ENCODE measurements around the gene MXD3.

DNA sequence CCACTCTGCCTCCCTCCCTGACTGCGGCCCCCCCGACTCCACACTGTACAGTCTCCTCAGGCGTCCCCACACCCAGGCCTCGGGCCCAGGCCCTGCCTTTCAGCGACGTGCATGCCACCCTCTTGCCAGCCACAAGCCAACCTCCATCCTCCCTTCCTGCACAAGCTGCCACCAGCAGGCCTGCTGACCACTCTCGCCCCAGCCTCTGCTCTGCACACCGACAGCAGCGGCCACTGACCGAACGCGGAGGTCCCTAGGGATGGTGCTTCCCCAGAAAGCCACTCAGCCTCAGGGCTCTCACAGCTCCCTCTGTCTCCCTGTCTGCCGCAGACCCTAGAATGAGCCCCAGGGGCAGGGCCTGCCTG, 21.2 kb upstream of the MXD3 start:
- TF ChIP-seq, protein P1, sequence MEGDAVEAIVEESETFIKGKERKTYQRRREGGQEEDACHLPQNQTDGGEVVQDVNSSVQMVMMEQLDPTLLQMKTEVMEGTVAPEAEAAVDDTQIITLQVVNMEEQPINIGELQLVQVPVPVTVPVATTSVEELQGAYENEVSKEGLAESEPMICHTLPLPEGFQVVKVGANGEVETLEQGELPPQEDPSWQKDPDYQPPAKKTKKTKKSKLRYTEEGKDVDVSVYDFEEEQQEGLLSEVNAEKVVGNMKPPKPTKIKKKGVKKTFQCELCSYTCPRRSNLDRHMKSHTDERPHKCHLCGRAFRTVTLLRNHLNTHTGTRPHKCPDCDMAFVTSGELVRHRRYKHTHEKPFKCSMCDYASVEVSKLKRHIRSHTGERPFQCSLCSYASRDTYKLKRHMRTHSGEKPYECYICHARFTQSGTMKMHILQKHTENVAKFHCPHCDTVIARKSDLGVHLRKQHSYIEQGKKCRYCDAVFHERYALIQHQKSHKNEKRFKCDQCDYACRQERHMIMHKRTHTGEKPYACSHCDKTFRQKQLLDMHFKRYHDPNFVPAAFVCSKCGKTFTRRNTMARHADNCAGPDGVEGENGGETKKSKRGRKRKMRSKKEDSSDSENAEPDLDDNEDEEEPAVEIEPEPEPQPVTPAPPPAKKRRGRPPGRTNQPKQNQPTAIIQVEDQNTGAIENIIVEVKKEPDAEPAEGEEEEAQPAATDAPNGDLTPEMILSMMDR (IDR thresholded peaks at IDR 0.05; ENCODE audit: low read depth, low read length), result no peak
- TF ChIP-seq POLR2A (IDR thresholded peaks at IDR 0.05; ENCODE audit: extremely low read depth, insufficient read length), result no peak
